ENCODE results near the gene IGSF21.
"Not testable (repeated sequence)": the region's sequence is repeated elsewhere in the genome, so short reads cannot be mapped to it uniquely, and the experiment has no call there.

IGSF21 gene

DNA sequence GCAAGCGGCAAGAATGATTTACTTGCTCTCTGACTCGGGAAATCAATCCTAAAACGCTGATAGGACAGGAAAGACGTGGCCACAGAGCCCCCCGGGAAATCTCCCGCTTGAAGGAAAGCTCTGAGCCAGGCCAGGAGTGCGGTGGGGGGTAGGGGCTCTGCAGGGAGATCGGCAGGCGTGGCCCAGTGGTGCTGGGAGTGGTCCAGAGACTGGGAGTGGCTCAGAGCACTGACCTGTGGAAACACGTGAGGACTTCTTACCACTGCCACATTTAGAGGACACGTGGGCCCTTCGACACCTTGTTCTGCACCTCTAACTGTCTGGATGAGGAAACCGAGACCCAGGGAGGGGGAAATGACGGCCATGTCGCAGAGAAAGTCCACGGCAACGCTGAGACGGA is 243.1 kb downstream of the IGSF21 start:
- no peak overlapping the region for H3K4me3 ChIP-seq (ENCODE audit: low read depth, low read length)

DNA sequence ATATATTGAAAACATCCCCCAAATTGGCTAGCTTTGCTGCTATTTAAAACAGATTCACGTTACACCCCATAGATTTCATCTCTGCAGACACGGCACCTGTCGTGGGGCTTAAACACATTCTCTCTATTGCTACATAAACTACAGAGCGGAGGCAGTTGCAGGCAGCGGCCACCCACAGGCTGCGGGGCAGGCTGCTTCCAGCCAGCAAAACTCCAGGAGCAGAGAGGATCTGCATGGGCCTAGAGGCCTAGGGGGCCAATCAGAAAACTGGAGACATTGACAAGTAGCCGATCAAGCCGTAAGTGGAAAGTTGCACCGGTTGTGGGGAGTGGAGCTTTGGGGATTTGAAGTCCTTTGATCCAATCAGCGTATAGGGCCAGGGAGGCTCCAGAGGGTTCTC is 244.1 kb downstream of the IGSF21 start:
- no peak overlapping the region for H3K4me3 ChIP-seq (ENCODE audit: low read depth, low read length)

DNA sequence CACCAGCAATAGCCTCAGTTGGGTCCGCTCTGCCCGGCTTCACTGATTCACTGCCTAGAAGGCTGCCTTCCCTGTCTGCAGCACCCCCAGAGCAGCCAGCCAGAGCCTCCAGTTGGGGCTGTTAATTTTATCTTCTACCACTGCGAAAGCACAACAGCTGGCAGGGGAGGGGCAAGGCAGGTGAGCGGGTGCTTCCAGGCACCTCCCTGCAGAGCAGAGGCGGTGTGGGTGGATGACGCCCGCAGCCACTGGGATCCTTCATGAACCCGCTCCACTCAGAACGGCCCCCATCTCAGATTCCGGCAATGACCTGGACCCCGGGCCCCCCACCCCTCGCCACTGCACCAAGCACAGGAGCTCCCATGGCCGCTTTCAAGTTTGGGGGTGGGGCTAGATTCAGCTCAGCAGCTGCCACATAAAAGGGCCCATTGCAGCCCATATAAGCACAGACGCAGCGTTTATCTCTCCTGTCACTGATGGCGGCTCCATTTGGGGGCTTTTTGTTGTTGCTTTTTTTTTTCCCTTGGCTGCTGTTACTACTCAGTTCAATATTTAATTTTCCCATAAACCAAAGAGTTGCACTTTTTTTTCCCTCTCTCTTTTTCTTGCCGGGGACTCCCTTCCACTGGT is 245.2 kb downstream of the IGSF21 start:
- no peak overlapping the region for H3K4me3 ChIP-seq (ENCODE audit: low read depth, low read length)

DNA sequence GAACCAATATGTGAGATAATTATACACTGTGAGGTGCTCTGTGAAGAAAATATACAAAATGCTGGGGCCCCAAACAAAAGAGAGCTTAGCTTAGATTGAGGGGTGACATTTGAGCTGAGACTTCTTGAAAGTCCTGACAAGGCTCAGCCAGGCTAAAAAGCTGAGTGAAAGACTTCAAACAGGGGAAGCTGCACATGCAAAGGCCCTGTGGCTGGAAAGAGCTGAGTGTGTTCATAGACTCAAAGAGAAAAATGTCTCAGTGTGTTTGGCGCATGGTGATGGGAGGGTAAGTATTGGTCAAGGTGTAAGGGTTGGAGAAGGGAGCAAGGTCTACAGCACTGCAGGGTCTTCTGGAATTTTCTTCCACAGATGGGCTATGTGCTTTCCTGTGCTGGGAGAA is 245.9 kb downstream of the IGSF21 start:
- H3K4me3 ChIP-seq (ENCODE audit: low read depth, low read length): no peak overlapping the region

DNA sequence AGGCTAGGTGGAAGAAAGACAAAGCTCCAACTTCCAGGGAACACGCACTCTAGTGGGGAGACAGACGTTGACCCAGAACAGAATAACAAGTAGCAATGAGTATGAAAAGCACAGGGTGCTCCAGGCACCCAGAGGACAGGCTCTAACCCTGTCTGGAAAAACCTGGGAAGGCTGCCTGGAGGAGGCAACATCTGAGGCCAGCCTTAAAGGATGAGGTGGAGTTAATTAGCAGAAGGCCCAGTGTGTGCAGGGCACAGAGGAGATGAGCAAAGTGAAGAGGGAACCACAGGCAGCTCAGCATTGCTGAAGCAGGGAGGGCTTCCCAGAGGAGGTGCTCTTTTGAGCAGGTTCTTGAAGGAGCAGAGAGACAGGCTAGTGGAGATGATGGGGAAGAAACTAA is 246.4 kb downstream of the IGSF21 start:
- no peak overlapping the region for H3K4me3 ChIP-seq (ENCODE audit: low read depth, low read length)

DNA sequence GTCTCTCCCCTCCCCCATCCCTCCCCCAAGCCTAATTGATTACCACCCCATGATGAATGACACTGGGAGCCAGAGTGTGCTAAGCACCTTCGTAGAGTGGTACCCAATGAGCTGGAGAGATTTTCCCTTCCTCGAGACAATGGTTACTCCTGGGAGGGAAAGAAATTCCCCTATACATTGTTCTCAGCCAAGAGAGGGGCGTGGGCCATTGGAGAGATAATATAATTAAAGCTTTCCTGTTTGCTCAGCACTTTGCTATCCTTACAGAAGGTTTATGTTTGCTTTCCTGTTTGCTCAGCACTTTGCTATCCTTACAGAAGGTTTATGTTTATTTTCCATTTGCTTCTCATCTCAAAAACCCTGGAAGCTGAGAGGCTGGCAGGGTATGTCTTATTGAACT is 247.0 kb downstream of the IGSF21 start:
- no peak overlapping the region for H3K4me3 ChIP-seq (ENCODE audit: low read depth, low read length)

DNA sequence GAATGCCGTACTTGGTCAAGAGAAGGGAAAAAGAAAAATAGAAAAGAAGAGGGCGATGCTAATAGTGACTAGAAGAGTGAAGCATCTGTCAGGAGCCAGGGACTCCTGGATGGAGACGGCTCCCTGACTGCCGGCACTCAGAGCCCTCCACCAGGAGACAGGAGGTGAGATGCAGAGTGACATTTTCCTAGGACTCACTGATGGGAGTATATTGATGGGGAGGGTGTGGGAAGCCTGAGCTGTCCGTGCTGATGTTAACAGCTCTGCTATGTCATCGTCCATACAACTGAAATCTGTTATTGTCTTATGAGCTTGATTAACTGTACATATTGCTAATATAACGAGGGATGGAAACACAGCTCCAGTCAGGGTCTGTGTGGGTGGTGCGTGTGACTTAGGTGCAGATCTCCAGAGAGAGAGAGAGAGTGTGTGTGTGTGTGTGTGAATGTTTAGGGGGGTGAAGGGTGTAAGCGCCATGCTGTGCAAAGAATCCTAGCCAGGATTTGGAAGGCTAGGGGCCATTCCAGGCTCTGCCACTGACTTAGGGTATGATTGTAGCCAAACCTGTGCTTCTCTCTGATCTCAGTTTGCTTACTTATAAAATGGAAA is 250.1 kb downstream of the IGSF21 start:
- H3K4me3 ChIP-seq (ENCODE audit: low read depth, low read length): no peak overlapping the region

DNA sequence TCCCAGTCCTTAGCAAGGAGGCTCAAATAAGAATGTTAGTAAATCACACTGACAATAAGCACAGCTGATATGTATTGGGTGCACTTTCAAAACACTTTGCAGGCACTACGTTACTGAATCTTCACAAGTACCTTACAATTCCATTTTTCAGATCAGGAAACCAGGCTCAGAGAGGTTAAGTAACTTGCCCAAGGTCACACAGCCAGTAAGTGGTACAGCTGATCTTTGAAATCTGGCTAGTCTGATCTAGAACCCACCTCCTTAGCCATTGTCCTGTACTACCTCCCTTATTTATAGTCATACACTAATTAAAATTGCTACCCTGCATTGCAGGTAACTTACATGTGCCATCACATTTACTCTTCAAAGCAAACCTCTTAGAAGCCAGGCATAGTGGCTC is 251.0 kb downstream of the IGSF21 start:
- no peak overlapping the region for H3K4me3 ChIP-seq (ENCODE audit: low read depth, low read length)

DNA sequence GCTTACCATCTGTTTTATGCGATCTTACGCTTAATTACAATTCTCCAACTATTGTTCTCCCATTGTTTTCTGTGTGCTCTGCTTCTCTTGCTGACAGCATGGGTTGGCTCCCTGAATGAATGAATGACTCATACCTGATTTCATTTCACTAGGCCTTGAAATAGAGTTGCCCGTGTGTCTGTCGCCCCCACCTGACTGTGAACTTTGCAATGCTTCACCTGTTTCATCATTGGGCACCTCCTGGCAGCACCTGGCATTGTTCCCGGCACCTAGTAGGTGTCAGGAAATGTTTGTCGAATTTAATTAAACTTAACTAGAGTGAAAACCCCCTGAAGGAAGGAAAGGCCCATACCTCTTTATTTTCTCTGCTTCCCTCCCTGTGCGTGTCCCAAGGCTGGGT is 252.7 kb downstream of the IGSF21 start:
- no peak overlapping the region for H3K4me3 ChIP-seq (ENCODE audit: low read depth, low read length)

DNA sequence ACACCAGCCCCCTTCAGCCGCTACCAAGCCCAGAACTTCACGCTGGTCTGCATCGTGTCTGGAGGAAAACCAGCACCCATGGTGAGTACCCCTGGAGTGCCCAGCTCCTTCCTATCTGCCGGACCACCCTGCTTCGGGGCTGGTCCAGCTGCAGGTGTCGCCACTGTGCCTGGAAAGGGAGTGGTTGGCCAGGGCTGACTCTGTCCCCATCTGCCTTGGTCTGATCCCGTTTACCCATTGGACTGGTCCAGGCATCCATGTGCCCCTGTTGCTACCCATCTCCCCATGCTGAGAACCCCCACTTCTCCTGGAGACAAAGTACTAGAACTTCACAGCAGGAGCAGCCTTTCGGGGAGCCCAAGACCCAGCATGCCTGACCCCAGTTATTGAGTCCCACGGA is 254.6 kb downstream of the IGSF21 start:
- no peak overlapping the region for H3K4me3 ChIP-seq (ENCODE audit: low read depth, low read length)

DNA sequence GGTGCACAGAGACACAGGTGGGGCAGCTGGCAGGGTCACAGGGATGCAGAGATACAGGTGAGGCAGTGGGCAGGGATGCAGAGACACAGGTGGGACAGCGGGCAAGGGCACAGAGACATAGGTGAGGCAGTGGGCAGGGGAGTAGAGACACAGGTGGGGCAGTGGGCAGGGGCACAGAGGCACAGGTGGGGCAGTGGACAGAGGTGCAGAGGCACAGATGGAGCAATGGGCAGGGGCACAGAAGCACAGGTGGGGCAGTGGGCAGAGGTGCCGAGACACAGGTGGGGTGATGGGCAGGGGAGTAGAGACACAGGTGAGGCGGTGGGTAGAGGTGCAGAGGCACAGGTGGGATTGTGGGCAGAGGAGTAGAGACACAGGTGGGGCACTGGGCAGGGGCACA is 255.8 kb downstream of the IGSF21 start:
- H3K4me3 ChIP-seq (ENCODE audit: low read depth, low read length): no peak overlapping the region

DNA sequence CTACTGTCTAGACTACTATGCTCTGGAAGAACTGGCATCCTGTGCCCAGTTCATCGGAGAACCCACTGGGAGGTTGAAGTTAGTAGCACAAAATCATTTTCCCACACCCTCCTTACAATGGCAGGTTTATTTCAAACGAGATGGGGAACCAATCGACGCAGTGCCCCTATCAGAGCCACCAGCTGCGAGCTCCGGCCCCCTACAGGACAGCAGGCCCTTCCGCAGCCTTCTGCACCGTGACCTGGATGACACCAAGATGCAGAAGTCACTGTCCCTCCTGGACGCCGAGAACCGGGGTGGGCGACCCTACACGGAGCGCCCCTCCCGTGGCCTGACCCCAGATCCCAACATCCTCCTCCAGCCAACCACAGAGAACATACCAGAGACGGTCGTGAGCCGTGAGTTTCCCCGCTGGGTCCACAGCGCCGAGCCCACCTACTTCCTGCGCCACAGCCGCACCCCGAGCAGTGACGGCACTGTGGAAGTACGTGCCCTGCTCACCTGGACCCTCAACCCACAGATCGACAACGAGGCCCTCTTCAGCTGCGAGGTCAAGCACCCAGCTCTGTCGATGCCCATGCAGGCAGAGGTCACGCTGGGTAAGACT is 257.6 kb downstream of the IGSF21 start:
- H3K4me3 ChIP-seq (ENCODE audit: low read depth, low read length): no peak overlapping the region

DNA sequence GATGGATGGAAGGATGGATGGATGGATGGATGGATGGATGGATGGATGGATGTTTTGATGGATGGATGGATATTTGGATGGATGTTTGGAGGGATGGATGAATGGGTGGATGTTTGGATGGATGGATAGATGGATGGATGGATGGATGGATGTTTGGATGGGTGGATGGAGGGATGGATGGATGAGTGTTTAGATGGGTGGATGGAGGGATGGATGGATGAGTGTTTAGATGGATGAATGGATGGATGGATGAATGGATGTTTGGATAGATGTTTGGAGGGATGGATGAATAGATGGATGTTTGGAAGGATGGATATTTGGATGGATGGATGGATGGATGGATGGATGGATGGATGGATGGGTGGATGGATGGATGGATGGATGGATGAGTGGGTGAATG is 264.9 kb downstream of the IGSF21 start:
- not testable (repeated sequence) for H3K4me3 ChIP-seq (ENCODE audit: low read depth, low read length)

DNA sequence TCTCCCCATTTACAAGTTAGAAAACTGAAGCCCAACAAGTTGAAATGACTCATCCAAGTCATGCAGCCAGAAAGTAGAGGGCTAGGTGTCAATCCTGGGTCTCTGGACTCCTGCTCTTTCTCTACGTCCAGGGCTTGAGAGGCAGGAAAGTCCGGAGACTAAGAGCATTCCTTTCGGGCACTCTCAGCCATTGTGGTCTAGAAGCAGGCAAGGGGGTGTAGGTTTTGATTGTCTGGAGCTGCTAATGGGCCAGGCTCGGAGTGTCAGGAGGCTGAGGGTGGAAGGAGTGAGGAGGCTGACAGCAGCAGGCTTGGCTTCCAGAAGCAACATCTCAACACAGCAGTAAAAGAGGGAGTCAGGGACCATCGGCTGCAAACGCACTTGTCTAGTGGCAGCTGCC is 265.6 kb downstream of the IGSF21 start:
- H3K4me3 ChIP-seq (ENCODE audit: low read depth, low read length): no peak overlapping the region

DNA sequence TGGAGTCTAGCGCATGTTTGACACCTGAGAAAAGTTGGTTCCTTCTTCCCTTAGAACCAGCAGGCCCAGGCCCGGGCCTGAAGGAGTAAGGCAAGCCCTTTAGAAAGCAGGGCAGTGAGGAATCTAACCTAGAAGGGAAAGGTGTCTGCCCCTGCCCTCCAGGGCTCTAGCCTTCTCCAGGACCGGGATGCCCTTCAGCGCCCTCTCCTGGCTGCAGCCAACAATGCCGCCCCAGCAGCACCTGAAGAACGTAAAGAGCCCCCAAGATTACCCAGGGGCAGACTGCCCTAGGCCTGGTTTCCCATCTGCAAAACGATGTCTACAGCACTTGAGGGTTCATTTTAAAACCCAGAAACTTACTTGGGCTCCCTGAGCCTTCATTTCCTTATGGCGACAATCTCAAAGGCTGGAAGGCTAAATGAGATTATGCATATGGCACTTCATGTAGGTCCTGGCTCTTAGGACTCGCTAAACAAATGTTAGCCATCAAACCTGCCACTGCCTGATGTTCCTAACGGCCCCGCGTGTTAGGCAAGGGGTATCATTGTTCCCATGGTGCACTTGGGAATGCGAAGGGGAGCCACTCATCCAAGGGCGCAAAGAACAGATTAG is 266.4 kb downstream of the IGSF21 start:
- H3K4me3 ChIP-seq (ENCODE audit: low read depth, low read length): no peak overlapping the region

DNA sequence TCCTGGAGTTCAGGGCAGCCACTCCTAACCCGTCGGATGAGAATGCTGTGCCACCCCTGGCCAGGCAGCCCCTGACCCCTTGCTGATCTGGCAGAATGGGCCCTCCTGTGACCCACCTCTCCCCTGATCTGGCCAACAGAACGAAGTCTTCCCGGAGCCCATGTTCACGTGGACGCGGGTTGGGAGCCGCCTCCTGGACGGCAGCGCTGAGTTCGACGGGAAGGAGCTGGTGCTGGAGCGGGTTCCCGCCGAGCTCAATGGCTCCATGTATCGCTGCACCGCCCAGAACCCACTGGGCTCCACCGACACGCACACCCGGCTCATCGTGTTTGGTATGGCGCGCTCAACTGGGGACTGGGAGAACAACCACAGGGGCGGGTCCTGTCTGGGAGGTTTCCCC is 269.1 kb downstream of the IGSF21 start:
- no peak overlapping the region for H3K4me3 ChIP-seq (ENCODE audit: low read depth, low read length)

DNA sequence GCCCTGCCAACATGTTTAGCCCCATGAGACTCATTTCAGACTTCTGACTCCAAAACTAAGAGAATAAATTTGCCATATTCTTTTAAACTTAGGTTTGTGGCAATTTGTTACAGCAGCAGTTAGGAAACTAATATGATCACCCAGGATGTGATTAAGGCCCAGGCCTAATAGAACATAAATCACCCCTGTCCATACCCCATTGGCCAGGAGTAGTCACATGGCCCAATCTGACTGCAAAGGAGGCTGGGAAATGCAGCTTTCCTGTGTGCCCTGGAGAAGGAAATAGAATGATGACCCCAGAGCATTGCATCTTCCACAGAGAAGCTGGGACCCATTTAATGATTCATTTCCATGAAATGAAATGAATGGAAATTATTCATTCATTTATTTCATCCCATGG is 272.7 kb downstream of the IGSF21 start:
- H3K4me3 ChIP-seq (ENCODE audit: low read depth, low read length): no peak overlapping the region

DNA sequence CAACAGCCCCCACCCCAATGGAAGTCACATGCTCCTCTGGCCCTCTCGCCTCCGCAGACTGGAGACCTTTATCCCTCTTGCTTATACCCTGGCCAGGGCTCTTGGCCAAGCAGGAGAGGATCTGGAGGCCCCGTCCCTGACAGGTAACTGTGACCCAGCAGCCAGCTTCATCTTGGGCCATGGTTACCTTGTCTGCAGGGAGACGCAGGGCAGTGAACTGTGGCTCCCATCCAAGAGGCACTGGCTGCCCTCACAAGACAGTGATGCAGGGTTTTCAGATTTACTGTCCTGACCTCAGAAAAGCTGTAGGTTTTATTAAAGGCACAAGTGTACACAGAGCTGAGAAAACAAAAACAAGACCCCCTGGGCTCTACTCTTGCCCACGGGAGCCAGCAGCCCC is 276.5 kb downstream of the IGSF21 start:
- no peak overlapping the region for H3K4me3 ChIP-seq (ENCODE audit: low read depth, low read length)

DNA sequence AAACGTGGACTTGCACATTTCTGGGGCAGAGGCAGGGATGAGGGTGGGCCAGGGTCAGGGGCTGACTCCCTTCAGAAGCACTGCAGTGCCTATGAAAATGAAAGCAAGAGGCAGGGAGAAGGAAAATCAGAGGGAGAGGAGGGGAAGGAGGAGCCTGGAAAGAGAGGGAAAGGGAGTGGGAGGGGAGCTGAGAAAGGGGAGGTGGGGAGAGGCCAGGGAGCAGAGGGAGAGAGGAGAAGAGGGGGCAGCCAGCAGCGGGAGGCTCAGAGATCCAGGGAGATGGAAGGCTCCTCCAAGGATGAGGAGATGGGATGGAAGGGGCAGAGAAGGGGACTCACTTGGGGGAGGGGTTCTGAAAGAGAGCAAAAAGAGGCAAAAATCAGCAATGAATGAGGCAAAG is 276.9 kb downstream of the IGSF21 start:
- no peak overlapping the region for H3K4me3 ChIP-seq (ENCODE audit: low read depth, low read length)

DNA sequence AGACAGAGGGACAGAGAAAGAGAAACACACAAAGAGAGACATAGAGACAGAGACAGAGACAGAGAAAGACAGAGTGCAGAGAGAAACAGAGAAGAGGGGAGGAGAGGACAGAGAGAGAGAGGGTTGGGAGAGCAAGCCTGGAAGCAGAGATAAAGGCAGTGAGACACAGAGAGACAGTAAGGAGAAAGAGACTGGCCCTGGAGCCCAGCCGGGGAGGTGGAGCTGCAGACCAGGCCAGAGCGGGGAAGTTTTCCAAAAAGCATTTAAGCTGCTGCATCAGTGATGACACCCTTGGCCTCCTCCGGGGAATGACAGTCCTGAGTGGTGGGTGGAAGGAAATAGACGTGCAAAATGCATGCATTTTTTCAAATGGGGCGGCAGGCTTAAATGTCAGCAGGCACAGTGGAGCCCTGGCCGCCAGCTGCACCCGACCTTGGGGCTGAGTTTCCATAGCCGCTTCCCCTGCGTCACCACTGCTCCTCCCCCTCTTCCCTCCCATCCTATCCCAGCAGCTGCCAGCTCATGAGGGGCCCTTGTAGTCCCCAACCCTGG is 277.7 kb downstream of the IGSF21 start:
- H3K4me3 ChIP-seq (ENCODE audit: low read depth, low read length): no peak overlapping the region

DNA sequence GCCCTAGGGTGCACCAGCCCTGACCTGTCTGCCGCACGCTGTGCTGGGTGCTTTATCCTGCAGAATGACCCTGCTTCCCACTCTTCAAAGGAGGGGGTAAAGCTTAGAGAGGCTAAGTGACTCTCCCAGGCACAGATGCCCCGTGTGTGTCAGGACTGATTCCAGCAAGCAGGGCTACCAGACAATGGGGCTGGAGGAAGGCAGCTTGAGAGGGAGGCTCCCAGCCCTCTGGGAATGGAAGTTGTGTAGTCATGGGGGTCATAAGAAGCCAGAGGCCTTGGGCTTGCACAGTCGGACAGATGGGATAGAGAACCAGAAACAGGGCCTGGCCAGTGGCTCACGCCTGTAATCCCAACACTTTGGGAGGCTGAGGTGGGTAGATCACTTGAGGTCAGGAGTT is 279.0 kb downstream of the IGSF21 start:
- no peak overlapping the region for H3K4me3 ChIP-seq (ENCODE audit: low read depth, low read length)

DNA sequence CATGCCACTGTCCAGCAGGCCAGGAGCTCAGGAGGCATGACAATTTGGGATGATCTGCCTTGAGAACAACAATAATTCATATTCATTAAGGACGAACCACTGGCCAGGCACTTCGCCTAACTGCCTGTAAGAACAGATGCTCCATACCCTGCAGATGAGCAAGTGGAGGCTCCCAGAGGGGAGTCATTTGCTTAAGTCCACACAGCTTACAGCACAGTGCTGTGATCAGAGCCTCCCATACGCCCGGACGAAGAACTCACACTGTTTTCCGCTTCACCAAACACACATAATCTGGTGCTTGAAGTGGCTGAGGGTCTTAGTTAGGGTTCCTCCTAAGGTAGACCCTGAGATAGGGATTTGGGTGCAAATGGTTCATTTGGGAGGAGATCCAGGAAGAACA is 279.7 kb downstream of the IGSF21 start:
- no peak overlapping the region for H3K4me3 ChIP-seq (ENCODE audit: low read depth, low read length)

All from iPS-11a (cell line).